Cardiac fibroblast (primary cell): Measurements from ENCODE around the gene ACTL7B.

Source experiments
- DNase-seq, 2 donors: peaks; one replicate each; pipeline versions ENCODE4 v3.0.0 to v3.0.0-alpha.2; 2010; ENCODE audit warnings: low read depth in 2 of 2
- H3K4me3 ChIP-seq, 2 donors: replicated peaks in 1 of 2; 1 replicate in 1 of 2; 2 replicates in 1 of 2; pipeline ENCODE4 v1.5.1; 2011; ENCODE audit warnings: low read depth in 2 of 2, low read length in 2 of 2, mild to moderate bottlenecking in 2 of 2, moderate library complexity in 1 of 2
- TF ChIP-seq, protein P1 (sequence below): IDR thresholded peaks from one replicate; pipeline ENCODE4 v1.5.1; 2011; ENCODE audit warnings: low read depth, mild to moderate bottlenecking, low read length, inconsistent platforms

The ACTL7B gene

DNA sequence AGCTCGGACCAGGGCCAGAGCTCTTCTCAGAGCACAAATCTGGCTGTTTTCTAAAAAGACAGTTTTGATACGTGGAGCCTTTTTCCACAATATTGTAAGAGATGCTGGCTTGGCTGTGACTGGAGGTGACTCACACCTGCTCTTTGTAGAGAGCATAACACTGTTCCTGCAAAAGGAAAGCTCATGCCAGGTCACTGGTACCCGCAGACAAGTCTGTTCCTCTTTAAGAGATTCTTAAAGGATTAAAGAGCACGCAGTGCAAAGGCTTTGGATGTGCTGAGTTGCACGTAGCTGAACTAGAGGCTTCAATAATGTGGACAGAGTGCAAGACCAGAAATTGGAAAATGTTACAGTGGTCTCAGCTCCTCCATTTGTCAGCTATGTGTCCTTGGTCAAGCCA, 19.0 kb downstream of the ACTL7B start:
- no peak overlapping the region for H3K4me3 ChIP-seq
- TF ChIP-seq, protein P1, sequence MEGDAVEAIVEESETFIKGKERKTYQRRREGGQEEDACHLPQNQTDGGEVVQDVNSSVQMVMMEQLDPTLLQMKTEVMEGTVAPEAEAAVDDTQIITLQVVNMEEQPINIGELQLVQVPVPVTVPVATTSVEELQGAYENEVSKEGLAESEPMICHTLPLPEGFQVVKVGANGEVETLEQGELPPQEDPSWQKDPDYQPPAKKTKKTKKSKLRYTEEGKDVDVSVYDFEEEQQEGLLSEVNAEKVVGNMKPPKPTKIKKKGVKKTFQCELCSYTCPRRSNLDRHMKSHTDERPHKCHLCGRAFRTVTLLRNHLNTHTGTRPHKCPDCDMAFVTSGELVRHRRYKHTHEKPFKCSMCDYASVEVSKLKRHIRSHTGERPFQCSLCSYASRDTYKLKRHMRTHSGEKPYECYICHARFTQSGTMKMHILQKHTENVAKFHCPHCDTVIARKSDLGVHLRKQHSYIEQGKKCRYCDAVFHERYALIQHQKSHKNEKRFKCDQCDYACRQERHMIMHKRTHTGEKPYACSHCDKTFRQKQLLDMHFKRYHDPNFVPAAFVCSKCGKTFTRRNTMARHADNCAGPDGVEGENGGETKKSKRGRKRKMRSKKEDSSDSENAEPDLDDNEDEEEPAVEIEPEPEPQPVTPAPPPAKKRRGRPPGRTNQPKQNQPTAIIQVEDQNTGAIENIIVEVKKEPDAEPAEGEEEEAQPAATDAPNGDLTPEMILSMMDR, result no peak
- DNase-seq, result no peak

- TF ChIP-seq, protein P1, result no peak
- no peak for DNase-seq
- no peak overlapping the region for H3K4me3 ChIP-seq
Observed at GRCh38 chr9:108836319-108836718, 19.5 kb downstream of the ACTL7B start.

- no peak overlapping the region for H3K4me3 ChIP-seq
- DNase-seq, result peak in 1 of 2 donors; percentile 15
- TF ChIP-seq, protein P1, result no peak
Observed at GRCh38 chr9:108835831-108836230, 20.0 kb downstream of the ACTL7B start.

- TF ChIP-seq, protein P1, result no peak
- DNase-seq, result peak; percentile 8 to 24
- H3K4me3 ChIP-seq, result no peak overlapping the region
Observed at GRCh38 chr9:108834959-108835665, 20.7 kb downstream of the ACTL7B start.

GRCh38 chr9:108832179-108832500, 23.6 kb downstream of the ACTL7B start:
- no peak overlapping the region for H3K4me3 ChIP-seq
- no peak for DNase-seq
- TF ChIP-seq, protein P1, result no peak

DNA sequence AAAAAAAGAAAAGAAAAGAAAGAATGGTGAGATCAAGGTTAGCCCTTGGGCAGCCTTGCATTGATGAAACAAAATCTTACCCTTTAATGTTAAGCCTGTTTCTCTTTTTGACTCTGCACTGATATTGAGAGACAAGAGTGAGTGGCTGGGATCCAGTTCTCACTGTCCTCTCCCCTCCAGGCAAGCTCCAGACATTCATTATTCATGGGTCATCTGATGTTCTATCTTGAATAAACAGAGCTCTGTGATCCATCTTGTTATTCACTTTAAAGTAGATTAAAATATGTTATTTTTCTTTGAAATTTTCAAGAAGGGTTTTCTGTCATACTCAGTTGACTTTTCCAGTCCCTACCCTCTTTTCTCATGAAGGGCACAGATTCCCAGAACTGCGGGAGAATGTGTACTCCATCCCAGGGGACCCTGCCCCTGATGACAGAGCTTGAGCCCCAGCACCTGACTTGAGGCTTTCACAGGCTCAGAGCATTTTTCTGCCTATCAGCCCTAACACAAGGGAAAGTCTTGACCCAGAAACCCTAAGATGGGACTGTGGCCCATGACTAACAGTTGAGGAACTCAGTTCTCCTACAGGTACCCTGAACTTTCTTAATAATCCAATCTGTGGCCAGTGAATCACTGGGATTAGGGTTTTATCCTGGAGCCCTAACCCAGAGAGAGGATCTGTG, 24.1 kb downstream of the ACTL7B start:
- no peak overlapping the region for H3K4me3 ChIP-seq
- no peak for DNase-seq
- TF ChIP-seq, protein P1, result no peak
